Chondrocyte (in vitro differentiated cells): ENCODE data around the gene DCXR. TPM values are rescaled to one million over a fixed set of nuclear protein-coding genes. Genes with fewer than 3 reads are reported as not detected.

Source experiments
- DNase-seq: peaks from one replicate; pipeline ENCODE4 v3.0.0; 2021; ENCODE audit warnings: mixed read lengths, low spot score
- H3K27ac Mint-ChIP-seq: one replicate; pipeline ENCODE4 v1.8.0; 2021; ENCODE audit warnings: mild to moderate bottlenecking, moderate library complexity, mixed read lengths; ENCODE audit not compliant: unreplicated experiment
- H3K27me3 Mint-ChIP-seq: 2 replicates; pipeline ENCODE4 v1.8.0; 2021; ENCODE audit warnings: low read depth, mixed read lengths
- H3K36me3 Mint-ChIP-seq: 2 replicates; pipeline ENCODE4 v1.8.0; 2021; ENCODE audit warnings: low read depth, mixed read lengths
- H3K4me1 Mint-ChIP-seq: 2 replicates; pipeline ENCODE4 v1.8.0; 2021; ENCODE audit warnings: low read depth, mild to moderate bottlenecking, mixed read lengths
- H3K4me3 Mint-ChIP-seq: one replicate; pipeline ENCODE4 v1.8.0; 2021; ENCODE audit warnings: mild to moderate bottlenecking, moderate library complexity, mixed read lengths; ENCODE audit not compliant: unreplicated experiment
- H3K9me3 Mint-ChIP-seq: 2 replicates; pipeline ENCODE4 v1.8.0; 2021; ENCODE audit warnings: low read depth, mixed read lengths
- total RNA-seq: library from RNA; stranded (reverse); gene quantifications from 3 replicates; pipeline ENCODE4 v1.2.1, GENCODE V29; 2021
- TF ChIP-seq, protein P1 (sequence below): fragments of 200-600 bp; sonication (generic); IDR thresholded peaks from 2 replicates; pipeline ENCODE4 v1.5.0; 2021; ENCODE audit warnings: antibody characterized with exemption, mild to moderate bottlenecking, moderate library complexity

The DCXR gene
- total RNA-seq, 1 donor from 2014 or later: 59.8 TPM

DNA sequence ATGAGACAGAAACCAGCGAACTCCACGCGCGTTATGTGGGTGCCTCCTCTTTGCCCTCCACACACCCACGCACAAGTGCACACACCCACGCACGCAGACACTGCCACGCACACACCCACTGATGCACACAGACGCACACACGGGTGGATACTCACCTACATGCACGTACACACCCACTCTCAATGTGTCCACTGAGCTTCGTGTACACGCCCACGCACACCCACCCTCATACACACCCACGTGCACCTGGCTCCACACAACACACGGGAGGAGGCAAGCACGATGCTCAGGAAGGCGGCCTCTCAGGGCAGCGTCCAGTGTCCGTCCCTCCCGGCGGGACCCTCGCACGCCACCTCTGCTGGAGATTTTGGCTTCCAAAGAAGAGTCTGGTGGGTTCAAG is 9.9 kb upstream of the DCXR start:
- TF ChIP-seq, protein P1, sequence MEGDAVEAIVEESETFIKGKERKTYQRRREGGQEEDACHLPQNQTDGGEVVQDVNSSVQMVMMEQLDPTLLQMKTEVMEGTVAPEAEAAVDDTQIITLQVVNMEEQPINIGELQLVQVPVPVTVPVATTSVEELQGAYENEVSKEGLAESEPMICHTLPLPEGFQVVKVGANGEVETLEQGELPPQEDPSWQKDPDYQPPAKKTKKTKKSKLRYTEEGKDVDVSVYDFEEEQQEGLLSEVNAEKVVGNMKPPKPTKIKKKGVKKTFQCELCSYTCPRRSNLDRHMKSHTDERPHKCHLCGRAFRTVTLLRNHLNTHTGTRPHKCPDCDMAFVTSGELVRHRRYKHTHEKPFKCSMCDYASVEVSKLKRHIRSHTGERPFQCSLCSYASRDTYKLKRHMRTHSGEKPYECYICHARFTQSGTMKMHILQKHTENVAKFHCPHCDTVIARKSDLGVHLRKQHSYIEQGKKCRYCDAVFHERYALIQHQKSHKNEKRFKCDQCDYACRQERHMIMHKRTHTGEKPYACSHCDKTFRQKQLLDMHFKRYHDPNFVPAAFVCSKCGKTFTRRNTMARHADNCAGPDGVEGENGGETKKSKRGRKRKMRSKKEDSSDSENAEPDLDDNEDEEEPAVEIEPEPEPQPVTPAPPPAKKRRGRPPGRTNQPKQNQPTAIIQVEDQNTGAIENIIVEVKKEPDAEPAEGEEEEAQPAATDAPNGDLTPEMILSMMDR: no peak
- H3K4me3 Mint-ChIP-seq: no peak overlapping the region
- peaks cover 7% of the 10 kb centered on the region for H3K4me1 Mint-ChIP-seq

DNA sequence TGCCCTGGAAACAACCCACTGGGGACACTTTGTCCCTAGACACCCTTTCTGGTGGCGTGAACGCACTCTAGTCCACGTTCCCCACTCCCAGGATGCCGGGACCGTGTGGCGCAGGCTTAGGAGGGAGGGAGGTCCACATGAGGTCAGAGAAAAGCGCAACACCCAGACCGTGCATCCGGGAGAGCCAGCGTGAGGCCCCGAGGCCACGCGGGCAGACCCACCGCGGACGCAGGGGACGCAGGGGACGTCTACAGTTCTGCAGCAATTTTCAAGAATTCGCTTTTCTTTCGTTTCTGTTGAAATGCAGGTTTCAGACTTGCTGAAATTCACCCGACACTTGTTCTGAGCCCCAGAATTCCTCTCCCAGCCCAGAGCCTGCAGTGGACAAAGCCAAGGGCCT is 9.4 kb upstream of the DCXR start:
- no peak for DNase-seq
- Mint-ChIP-seq H3K9me3 (no peaks in the 10 kb centered on the region), H3K4me3 (no peak overlapping the region), H3K27ac (no peak overlapping the region), H3K4me1 (peaks cover 7% of the 10 kb centered on the region), H3K27me3 (no peaks in the 10 kb centered on the region), H3K36me3 (peaks cover 10% of the 10 kb centered on the region)
- TF ChIP-seq, protein P1: no peak

More for the DNA sequence above, 9.9 kb upstream of the DCXR start:
- Mint-ChIP-seq H3K27ac (no peak overlapping the region), H3K9me3 (no peaks in the 10 kb centered on the region), H3K36me3 (peaks cover 10% of the 10 kb centered on the region), H3K27me3 (no peaks in the 10 kb centered on the region)
- DNase-seq: no peak

DNA sequence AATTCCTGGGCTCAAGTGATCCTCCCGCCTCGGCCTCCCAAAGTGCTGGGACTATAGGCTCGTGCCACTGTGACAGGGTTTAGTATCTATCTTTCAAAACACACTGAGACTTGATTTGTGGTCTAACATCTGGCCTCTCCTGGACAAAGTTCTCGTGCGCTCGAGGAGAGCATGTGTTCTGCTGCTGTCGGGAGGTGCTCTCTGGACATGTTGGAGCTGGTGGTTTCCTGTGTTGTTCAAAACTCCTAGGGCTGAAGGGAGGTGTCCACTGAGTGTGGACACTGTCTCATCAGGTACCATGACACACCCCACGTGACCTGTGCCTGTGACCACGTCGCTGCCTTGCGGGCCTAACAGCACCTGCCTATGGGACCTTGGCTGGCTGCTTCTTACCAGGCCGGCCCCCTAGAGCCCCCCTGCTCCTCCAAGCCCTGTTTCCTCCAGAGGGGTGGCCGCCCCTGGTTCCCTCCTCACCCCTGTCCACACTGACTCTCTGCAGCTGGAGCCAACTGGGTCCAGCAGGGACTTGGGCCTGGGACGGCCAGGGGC is 8.5 kb upstream of the DCXR start:
- DNase-seq: no peak
- peaks cover 10% of the 10 kb centered on the region for H3K36me3 Mint-ChIP-seq
- no peak overlapping the region for H3K4me3 Mint-ChIP-seq
- TF ChIP-seq, protein P1: no peak
- H3K27ac Mint-ChIP-seq: no peak overlapping the region
- H3K9me3 Mint-ChIP-seq: no peaks in the 10 kb centered on the region
- no peaks in the 10 kb centered on the region for H3K27me3 Mint-ChIP-seq
- peaks cover 7% of the 10 kb centered on the region for H3K4me1 Mint-ChIP-seq

DNA sequence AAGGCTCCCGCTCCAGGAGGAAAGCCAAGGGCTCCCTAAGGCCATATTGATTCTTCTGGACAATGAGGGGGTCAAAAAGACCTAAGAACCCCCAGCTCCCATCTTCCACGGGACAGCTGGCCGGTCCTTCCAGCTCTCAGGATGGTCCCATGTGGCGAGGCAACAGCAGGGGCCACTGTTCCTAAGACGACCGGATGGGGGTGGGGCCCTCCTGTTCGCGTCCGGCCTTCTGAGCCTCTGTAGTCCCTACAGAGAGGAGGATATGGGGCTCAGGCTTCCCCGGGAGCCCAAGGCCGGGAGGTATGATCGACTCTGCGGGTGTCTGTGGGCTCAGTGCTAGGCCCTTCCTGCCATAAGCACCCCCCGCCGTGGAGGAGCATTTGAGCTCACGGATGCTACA is 6.0 kb upstream of the DCXR start:
- TF ChIP-seq, protein P1: no peak
- no peak overlapping the region for H3K4me3 Mint-ChIP-seq
- DNase-seq: no peak
- no peaks in the 10 kb centered on the region for H3K4me1 Mint-ChIP-seq
- H3K36me3 Mint-ChIP-seq: peaks cover 10% of the 10 kb centered on the region
- H3K9me3 Mint-ChIP-seq: no peaks in the 10 kb centered on the region
- no peak overlapping the region for H3K27ac Mint-ChIP-seq
- no peaks in the 10 kb centered on the region for H3K27me3 Mint-ChIP-seq

DNA sequence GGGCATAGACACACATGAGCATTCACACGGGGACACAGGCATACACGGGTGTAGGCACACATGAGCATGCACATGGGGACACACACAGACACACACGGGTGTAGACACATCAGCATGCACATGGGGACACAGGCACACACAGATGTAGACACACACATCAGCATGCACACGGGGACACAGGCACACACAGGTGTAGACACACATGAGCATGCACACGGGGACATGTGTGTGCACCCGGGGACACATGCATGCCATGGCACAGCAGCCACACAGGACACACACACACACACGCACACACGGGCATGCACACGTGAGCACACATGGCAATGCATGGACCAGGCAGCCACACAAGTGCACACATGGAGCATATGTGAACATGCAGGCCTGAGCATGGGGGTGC is 5.2 kb upstream of the DCXR start:
- Mint-ChIP-seq H3K4me1 (peaks cover 4% of the 10 kb centered on the region), H3K27me3 (no peaks in the 10 kb centered on the region), H3K36me3 (peaks cover 9% of the 10 kb centered on the region), H3K4me3 (no peak overlapping the region), H3K9me3 (no peaks in the 10 kb centered on the region), H3K27ac (no peak overlapping the region)
- DNase-seq: no peak
- TF ChIP-seq, protein P1: no peak
